Transverse colon (tissue), 1 donor: Measurements from ENCODE around the gene OR10G3.

Source experiments
- EP300 ChIP-seq: sonication (generic); formaldehyde crosslinking; IDR thresholded peaks from one replicate; pipeline ENCODE4 v1.6.1; 2017; ENCODE audit warnings: antibody characterized with exemption, low read depth
- POLR2A ChIP-seq: fragments of 450-650 bp; IDR thresholded peaks from one replicate; pipeline ENCODE4 v1.6.1; 2016; ENCODE audit warnings: antibody characterized with exemption, mild to moderate bottlenecking, moderate library complexity

- TF ChIP-seq POLR2A (no peak), EP300 (no peak)
These were observed at the start of gene OR10G3 for GRCh38 chr14:21579976-21580375.
